Osteoblast (primary cell): ENCODE results near the gene TFAP2A. TPM values are rescaled to one million over a fixed set of nuclear protein-coding genes. Genes with fewer than 3 reads are reported as not detected.

ENCODE experiments used
- DNase-seq: peaks from one replicate; pipeline ENCODE4 v3.0.0; 2011; ENCODE audit warnings: low spot score, mixed read lengths; ENCODE audit not compliant: insufficient read length; ENCODE audit errors: missing footprints
- H2AFZ ChIP-seq: 2 replicates; pipeline ENCODE4 v1.6.0; 2011; ENCODE audit warnings: mild to moderate bottlenecking, low read length
- H3K27ac ChIP-seq: 2 replicates; pipeline ENCODE4 v1.5.1; 2011; ENCODE audit warnings: mild to moderate bottlenecking, low read depth, low read length, moderate library complexity
- H3K27me3 ChIP-seq: 2 replicates; pipeline ENCODE4 v1.6.0; 2012; ENCODE audit warnings: mild to moderate bottlenecking, control low read depth, inconsistent platforms, low read length, moderate library complexity; ENCODE audit not compliant: insufficient read depth
- H3K36me3 ChIP-seq: 2 replicates; pipeline ENCODE4 v1.5.1; 2011; ENCODE audit warnings: mild to moderate bottlenecking, low read length, control low read depth, moderate library complexity; ENCODE audit not compliant: insufficient read depth
- H3K4me1 ChIP-seq: 2 replicates; pipeline ENCODE4 v1.5.1; 2011; ENCODE audit warnings: mild to moderate bottlenecking, low read length, control low read depth, moderate library complexity; ENCODE audit not compliant: insufficient read depth
- H3K4me2 ChIP-seq: 2 replicates; pipeline ENCODE4 v1.6.0; 2011; ENCODE audit warnings: mild to moderate bottlenecking, low read length; ENCODE audit not compliant: insufficient read depth
- H3K4me3 ChIP-seq: fragments of 200-600 bp; sonication (generic); 3 replicates; pipeline ENCODE4 v1.5.1; 2012; ENCODE audit warnings: mild to moderate bottlenecking, low read length, inconsistent platforms; ENCODE audit not compliant: insufficient read depth
- H3K79me2 ChIP-seq: 2 replicates; pipeline ENCODE4 v1.6.0; 2012; ENCODE audit warnings: mild to moderate bottlenecking, low read length, control low read depth, inconsistent platforms; ENCODE audit not compliant: insufficient read depth
- H3K9me3 ChIP-seq: 2 replicates; pipeline ENCODE4 v1.5.1; 2011; ENCODE audit warnings: low read depth, low read length, control low read depth
- H4K20me1 ChIP-seq: 2 replicates; pipeline ENCODE4 v1.6.0; 2012; ENCODE audit warnings: mild to moderate bottlenecking, low read length, control low read depth; ENCODE audit not compliant: insufficient read depth
- total RNA-seq: library from RNA; depleted of rRNA; stranded (reverse); fragments of >200 nt; gene quantifications from 2 replicates; pipeline ENCODE4 v1.2.3, GENCODE V29; 2012
- TF ChIP-seq, protein P1 (sequence below): IDR thresholded peaks from 2 replicates; pipeline ENCODE4 v1.5.1; 2011; ENCODE audit warnings: mild to moderate bottlenecking, low read depth, low read length, moderate library complexity; ENCODE audit errors: extremely low read depth

Gene TFAP2A
- total RNA-seq, 1 donor, result 0.36 TPM

DNA sequence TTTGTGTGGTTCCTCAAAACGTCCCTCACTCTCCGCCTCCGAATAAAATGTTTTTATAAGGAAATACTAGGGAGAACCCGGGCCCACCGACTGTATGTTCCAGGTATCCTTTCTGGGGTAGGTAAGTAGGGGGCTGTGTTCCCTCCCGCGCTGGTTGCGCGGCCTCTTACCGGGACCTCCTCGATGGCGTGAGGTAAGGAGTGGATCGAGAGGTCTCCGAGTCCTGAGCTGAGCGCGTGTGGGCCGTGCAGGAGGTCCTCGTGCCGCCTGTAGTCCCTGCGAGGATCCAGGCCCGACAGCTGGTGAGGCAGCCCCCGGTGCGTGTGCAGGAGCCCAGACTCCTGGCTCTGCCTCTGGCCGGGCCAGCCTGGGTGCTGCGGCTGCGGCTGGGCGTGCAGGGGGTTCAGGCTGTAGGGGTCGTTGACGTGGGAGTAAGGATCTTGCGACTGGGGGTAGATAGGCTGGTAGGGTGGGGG lies 5.1 kb downstream of the TFAP2A start:
- H3K27ac ChIP-seq, result no peak overlapping the region
- no peaks in the 10 kb centered on the region for H3K9me3 ChIP-seq
- H3K79me2 ChIP-seq, result no peaks in the 10 kb centered on the region
- no peak overlapping the region for H3K4me3 ChIP-seq
- TF ChIP-seq, protein P1, sequence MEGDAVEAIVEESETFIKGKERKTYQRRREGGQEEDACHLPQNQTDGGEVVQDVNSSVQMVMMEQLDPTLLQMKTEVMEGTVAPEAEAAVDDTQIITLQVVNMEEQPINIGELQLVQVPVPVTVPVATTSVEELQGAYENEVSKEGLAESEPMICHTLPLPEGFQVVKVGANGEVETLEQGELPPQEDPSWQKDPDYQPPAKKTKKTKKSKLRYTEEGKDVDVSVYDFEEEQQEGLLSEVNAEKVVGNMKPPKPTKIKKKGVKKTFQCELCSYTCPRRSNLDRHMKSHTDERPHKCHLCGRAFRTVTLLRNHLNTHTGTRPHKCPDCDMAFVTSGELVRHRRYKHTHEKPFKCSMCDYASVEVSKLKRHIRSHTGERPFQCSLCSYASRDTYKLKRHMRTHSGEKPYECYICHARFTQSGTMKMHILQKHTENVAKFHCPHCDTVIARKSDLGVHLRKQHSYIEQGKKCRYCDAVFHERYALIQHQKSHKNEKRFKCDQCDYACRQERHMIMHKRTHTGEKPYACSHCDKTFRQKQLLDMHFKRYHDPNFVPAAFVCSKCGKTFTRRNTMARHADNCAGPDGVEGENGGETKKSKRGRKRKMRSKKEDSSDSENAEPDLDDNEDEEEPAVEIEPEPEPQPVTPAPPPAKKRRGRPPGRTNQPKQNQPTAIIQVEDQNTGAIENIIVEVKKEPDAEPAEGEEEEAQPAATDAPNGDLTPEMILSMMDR, result no peak
- peaks cover 83% of the 10 kb centered on the region for H3K27me3 ChIP-seq
- H4K20me1 ChIP-seq, result no peaks in the 10 kb centered on the region
- H3K36me3 ChIP-seq, result no peaks in the 10 kb centered on the region
- no peak for DNase-seq
- no peak overlapping the region for H3K4me2 ChIP-seq
- no peak overlapping the region for H2AFZ ChIP-seq
- peaks cover 8% of the 10 kb centered on the region for H3K4me1 ChIP-seq

DNA sequence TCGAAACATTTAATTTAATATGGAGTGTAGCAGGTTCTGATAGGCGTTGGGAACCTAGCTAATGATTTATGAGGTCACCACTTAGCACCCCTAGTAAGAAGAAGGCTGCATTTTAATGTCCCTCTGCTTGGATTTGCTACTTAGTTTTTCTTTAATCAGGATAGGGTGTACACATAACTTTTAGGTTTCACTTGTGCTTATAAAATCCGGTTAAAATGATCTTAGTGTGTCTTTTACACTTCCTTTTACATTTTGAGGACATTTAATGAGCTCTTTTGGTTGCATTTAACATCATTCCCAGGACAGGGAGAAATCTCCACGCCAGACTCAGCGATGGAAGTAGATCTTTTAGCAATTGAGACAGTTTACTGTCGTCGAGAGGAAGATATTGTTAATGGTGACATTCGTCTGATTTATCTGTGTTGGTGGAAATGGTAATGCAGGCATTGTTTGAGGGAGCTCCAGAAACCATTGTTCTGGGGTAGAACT lies 5.6 kb downstream of the TFAP2A start:
- H3K27ac ChIP-seq, result no peak overlapping the region
- no peak overlapping the region for H2AFZ ChIP-seq
- no peaks in the 10 kb centered on the region for H3K36me3 ChIP-seq
- no peak overlapping the region for H3K4me3 ChIP-seq
- no peaks in the 10 kb centered on the region for H3K79me2 ChIP-seq
- H3K4me1 ChIP-seq, result peaks cover 12% of the 10 kb centered on the region
- H3K9me3 ChIP-seq, result no peaks in the 10 kb centered on the region
- peaks cover 80% of the 10 kb centered on the region for H3K27me3 ChIP-seq
- no peak overlapping the region for H3K4me2 ChIP-seq
- TF ChIP-seq, protein P1, result no peak
- no peak for DNase-seq
- no peaks in the 10 kb centered on the region for H4K20me1 ChIP-seq

DNA sequence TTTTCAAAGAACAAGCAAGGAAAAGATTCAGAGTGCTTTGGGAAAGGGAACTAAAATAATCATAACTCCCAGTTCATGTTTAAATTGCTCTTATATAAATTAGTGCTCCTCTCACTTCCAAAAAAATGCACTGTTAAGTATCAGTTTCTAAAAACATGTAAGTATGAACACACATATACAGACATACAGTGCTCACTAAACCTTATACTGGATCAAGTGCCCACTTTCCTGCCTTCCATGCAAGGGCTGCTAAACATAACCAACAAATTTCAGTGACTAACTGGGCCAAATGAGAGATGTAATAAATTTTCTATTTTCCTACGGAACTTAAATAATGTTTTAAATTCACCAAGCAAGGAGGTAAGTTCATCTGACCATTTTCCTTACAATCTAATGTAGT lies 6.4 kb downstream of the TFAP2A start:
- no peak overlapping the region for H3K4me3 ChIP-seq
- TF ChIP-seq, protein P1, result no peak
- no peaks in the 10 kb centered on the region for H4K20me1 ChIP-seq
- H3K36me3 ChIP-seq, result no peaks in the 10 kb centered on the region
- H3K4me1 ChIP-seq, result peaks cover 17% of the 10 kb centered on the region
- no peaks in the 10 kb centered on the region for H3K79me2 ChIP-seq
- H3K4me2 ChIP-seq, result no peak overlapping the region
- H2AFZ ChIP-seq, result no peak overlapping the region
- no peak for DNase-seq
- H3K9me3 ChIP-seq, result no peaks in the 10 kb centered on the region
- H3K27ac ChIP-seq, result no peak overlapping the region
- H3K27me3 ChIP-seq, result peaks cover 72% of the 10 kb centered on the region

DNA sequence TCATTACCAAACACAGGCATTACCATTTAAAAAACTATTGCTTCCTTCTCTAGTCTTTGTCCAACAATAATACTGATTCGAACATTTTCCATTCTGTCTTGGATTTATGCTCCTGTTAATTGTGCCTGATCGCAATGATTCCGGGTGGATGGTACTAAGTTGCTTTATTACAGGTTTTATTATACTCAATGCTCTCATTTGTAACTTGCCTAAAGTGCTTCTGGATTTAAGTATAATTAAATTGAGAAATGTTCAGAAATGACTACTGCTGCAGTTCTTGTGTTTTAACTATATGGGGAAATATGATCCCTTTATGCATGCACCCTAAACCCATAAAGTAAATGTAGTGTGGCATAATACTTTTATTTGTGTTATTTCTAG lies 7.2 kb downstream of the TFAP2A start:
- no peak for DNase-seq
- TF ChIP-seq, protein P1, result no peak
- Histone ChIP-seq H3K27me3 (peaks cover 67% of the 10 kb centered on the region), H3K36me3 (no peaks in the 10 kb centered on the region), H4K20me1 (no peaks in the 10 kb centered on the region), H3K4me3 (no peak overlapping the region), H3K4me2 (no peak overlapping the region), H3K4me1 (peaks cover 16% of the 10 kb centered on the region), H3K9me3 (no peaks in the 10 kb centered on the region), H3K79me2 (no peaks in the 10 kb centered on the region), H3K27ac (no peak overlapping the region), H2AFZ (no peak overlapping the region)
